IPS-20b (cell line): ENCODE results near the gene RTN4RL1.

Experiments used
- H3K27ac ChIP-seq: one replicate; pipeline ENCODE4 v1.5.1; 2013; ENCODE audit warnings: low read length
- H3K27me3 ChIP-seq: 2 replicates; pipeline ENCODE4 v1.6.1; 2013; ENCODE audit warnings: mild to moderate bottlenecking, low read length, inconsistent platforms; ENCODE audit not compliant: insufficient read depth
- H3K36me3 ChIP-seq: 2 replicates; pipeline ENCODE4 v1.6.1; 2013; ENCODE audit warnings: low read depth, mild to moderate bottlenecking, inconsistent platforms, low read length, moderate library complexity; ENCODE audit not compliant: insufficient read depth
- H3K4me1 ChIP-seq: 2 replicates; pipeline ENCODE4 v1.6.1; 2013; ENCODE audit warnings: mild to moderate bottlenecking, control low read depth, inconsistent platforms, low read length, moderate library complexity; ENCODE audit not compliant: insufficient read depth
- H3K4me3 ChIP-seq: 2 replicates; pipeline ENCODE4 v1.5.1; 2013; ENCODE audit warnings: mild to moderate bottlenecking, low read length, inconsistent platforms
- H3K9ac ChIP-seq: 2 replicates; pipeline ENCODE4 v1.6.1; 2013; ENCODE audit warnings: low read depth, mild to moderate bottlenecking, inconsistent platforms, low read length, moderate library complexity
- H3K9me3 ChIP-seq: 2 replicates; pipeline ENCODE4 v1.6.1; 2013; ENCODE audit warnings: mild to moderate bottlenecking, low read depth, low read length, inconsistent platforms; ENCODE audit not compliant: insufficient read depth

The RTN4RL1 gene

GRCh38 chr17:2004435-2004952 is 20.6 kb downstream of the RTN4RL1 start:
- no peak overlapping the region for H3K27ac ChIP-seq
- H3K9ac ChIP-seq: no peak overlapping the region
- no peaks in the 10 kb centered on the region; the same call in 1 of the 2 replicates for H3K4me1 ChIP-seq
- no peak overlapping the region for H3K4me3 ChIP-seq
- H3K27me3 ChIP-seq: peaks cover 7% of the 10 kb centered on the region
- no peaks in the 10 kb centered on the region for H3K36me3 ChIP-seq
- no peaks in the 10 kb centered on the region for H3K9me3 ChIP-seq

- no peak overlapping the region for H3K9ac ChIP-seq
- peaks cover 17% of the 10 kb centered on the region for H3K27me3 ChIP-seq
- no peak overlapping the region for H3K4me3 ChIP-seq
- no peaks in the 10 kb centered on the region; the same call in 1 of the 2 replicates for H3K4me1 ChIP-seq
- no peaks in the 10 kb centered on the region for H3K36me3 ChIP-seq
- H3K27ac ChIP-seq: no peak overlapping the region
- no peaks in the 10 kb centered on the region for H3K9me3 ChIP-seq
Observed at GRCh38 chr17:2003525-2003924, 21.6 kb downstream of the RTN4RL1 start.

- H3K9ac ChIP-seq: no peak overlapping the region
- no peaks in the 10 kb centered on the region for H3K36me3 ChIP-seq
- no peak overlapping the region for H3K27ac ChIP-seq
- H3K4me3 ChIP-seq: no peak overlapping the region
- H3K4me1 ChIP-seq: no peaks in the 10 kb centered on the region; the same call in 1 of the 2 replicates
- H3K9me3 ChIP-seq: no peaks in the 10 kb centered on the region
- peaks cover 22% of the 10 kb centered on the region for H3K27me3 ChIP-seq
Observed at GRCh38 chr17:2002767-2003329, 22.3 kb downstream of the RTN4RL1 start.

GRCh38 chr17:1999557-2000251 is 25.4 kb downstream of the RTN4RL1 start:
- no peaks in the 10 kb centered on the region for H3K36me3 ChIP-seq
- H3K9ac ChIP-seq: no peak overlapping the region
- H3K4me1 ChIP-seq: peaks cover 5% of the 10 kb centered on the region; the same call in 1 of the 2 replicates
- H3K4me3 ChIP-seq: no peak overlapping the region
- no peaks in the 10 kb centered on the region for H3K9me3 ChIP-seq
- H3K27ac ChIP-seq: no peak overlapping the region
- H3K27me3 ChIP-seq: peaks cover 42% of the 10 kb centered on the region

- Histone ChIP-seq H3K4me3 (peak overlapping the region; percentile 47; the same call in 1 of the 2 replicates), H3K9ac (no peak overlapping the region), H3K36me3 (no peaks in the 10 kb centered on the region), H3K27ac (no peak overlapping the region), H3K27me3 (peaks cover 42% of the 10 kb centered on the region), H3K4me1 (peaks cover 5% of the 10 kb centered on the region; the same call in 1 of the 2 replicates), H3K9me3 (no peaks in the 10 kb centered on the region)
Observed at GRCh38 chr17:1997927-1998742, 27.0 kb downstream of the RTN4RL1 start.

- H3K27me3 ChIP-seq: peaks cover 42% of the 10 kb centered on the region
- no peak overlapping the region for H3K9ac ChIP-seq
- H3K4me3 ChIP-seq: no peak overlapping the region; the same call in 1 of the 2 replicates
- no peaks in the 10 kb centered on the region for H3K36me3 ChIP-seq
- peaks cover 5% of the 10 kb centered on the region; the same call in 1 of the 2 replicates for H3K4me1 ChIP-seq
- H3K9me3 ChIP-seq: no peaks in the 10 kb centered on the region
- H3K27ac ChIP-seq: no peak overlapping the region
Observed at GRCh38 chr17:1997289-1997926, 27.7 kb downstream of the RTN4RL1 start.

GRCh38 chr17:1996800-1997288 is 28.3 kb downstream of the RTN4RL1 start:
- no peaks in the 10 kb centered on the region for H3K36me3 ChIP-seq
- H3K27me3 ChIP-seq: peaks cover 42% of the 10 kb centered on the region
- no peak overlapping the region for H3K9ac ChIP-seq
- peaks cover 5% of the 10 kb centered on the region; the same call in 1 of the 2 replicates for H3K4me1 ChIP-seq
- no peak overlapping the region for H3K4me3 ChIP-seq
- H3K9me3 ChIP-seq: no peaks in the 10 kb centered on the region
- no peak overlapping the region for H3K27ac ChIP-seq

GRCh38 chr17:1995907-1996799 is 29.0 kb downstream of the RTN4RL1 start:
- Histone ChIP-seq H3K27me3 (peaks cover 42% of the 10 kb centered on the region), H3K4me3 (no peak overlapping the region), H3K36me3 (no peaks in the 10 kb centered on the region), H3K9ac (no peak overlapping the region), H3K4me1 (peaks cover 5% of the 10 kb centered on the region; the same call in 1 of the 2 replicates), H3K27ac (no peak overlapping the region), H3K9me3 (no peaks in the 10 kb centered on the region)

- Histone ChIP-seq H3K4me3 (no peak overlapping the region), H3K27me3 (peaks cover 42% of the 10 kb centered on the region), H3K9me3 (no peaks in the 10 kb centered on the region), H3K27ac (no peak overlapping the region), H3K36me3 (no peaks in the 10 kb centered on the region), H3K9ac (no peak overlapping the region), H3K4me1 (peaks cover 5% of the 10 kb centered on the region; the same call in 1 of the 2 replicates)
Observed at GRCh38 chr17:1995321-1995892, 29.7 kb downstream of the RTN4RL1 start.

- Histone ChIP-seq H3K9me3 (no peaks in the 10 kb centered on the region), H3K4me3 (no peak overlapping the region), H3K4me1 (peaks cover 5% of the 10 kb centered on the region; the same call in 1 of the 2 replicates), H3K27ac (no peak overlapping the region), H3K36me3 (no peaks in the 10 kb centered on the region), H3K9ac (no peak overlapping the region), H3K27me3 (peaks cover 37% of the 10 kb centered on the region)
Observed at GRCh38 chr17:1994707-1995106, 30.4 kb downstream of the RTN4RL1 start.
